K562 (cell line): ENCODE data around the gene CSTB. TPM values are rescaled to one million over a fixed set of nuclear protein-coding genes. Genes with fewer than 3 reads are reported as not detected.

Source experiments
- ATAC-seq: fragments of 200-7000 bp; cut with Tn5 transposase; 3 replicates; pipeline ENCODE4 v1.9.1; 2020; ENCODE audit warnings: moderate library complexity
- BruUV-seq: library from RNA; stranded (reverse); fragments of 400-500 nt; replicated peaks from 2 replicates; lab custom pipeline; 2021; lab: Mats Ljungman, UMichigan
- CTCF ChIA-PET: fragments of 300-600 bp; formaldehyde crosslinking; extraction: SDS; loops from one replicate; lab custom pipeline; 2021; ENCODE audit warnings: low intra/inter-chr PET ratio; lab: Yijun Ruan, JAX
- POLR2A ChIA-PET: fragments of 300-600, 350-650 bp; sonication (Branson Sonifier 250); formaldehyde crosslinking; extraction: SDS; loops from one replicate; lab custom pipeline; 2021; ENCODE audit warnings: antibody characterized with exemption, inconsistent platforms; lab: Yijun Ruan, JAX
- DNase-seq, 4 experiments: peaks; one replicate each; pipeline versions ENCODE4 v3.0.0 to v3.0.0-alpha.2; 2011 to 2018; ENCODE audit warnings: low spot score in 3 of 4, mixed read lengths in 3 of 4; ENCODE audit errors: extremely low read depth in 1 of 4
- FAIRE-seq: peaks from 2 replicates; lab custom pipeline; 2011; peaks lifted over from hg19 to GRCh38; lab: Jason Lieb, UNC
- H2AFZ ChIP-seq: 2 replicates; pipeline ENCODE4 v1.6.0; 2011; ENCODE audit warnings: low read depth, low read length, control low read depth, inconsistent platforms
- H3K27ac ChIP-seq: fragments of 200-600 bp; 3 replicates; pipeline ENCODE4 v1.8.0; 2011; ENCODE audit warnings: low read depth, mild to moderate bottlenecking, control low read depth, inconsistent platforms, low read length, moderate library complexity, mixed read lengths; ENCODE audit errors: extremely low read depth
- H3K27me3 ChIP-seq, 2 experiments: fragments of 300-600 bp in 1 of 2; 2 replicates in 1 of 2; 3 replicates in 1 of 2; pipeline versions ENCODE4 v1.6.0 to v1.8.0; 2011; ENCODE audit warnings: inconsistent platforms in 2 of 2, low read length in 2 of 2, mild to moderate bottlenecking in 1 of 2, mixed read lengths in 1 of 2, moderate library complexity in 1 of 2; ENCODE audit not compliant: control insufficient read depth in 2 of 2, insufficient read depth in 2 of 2
- H3K36me3 ChIP-seq: fragments of 300-600 bp; 3 replicates; pipeline ENCODE4 v1.8.0; 2011; ENCODE audit warnings: mild to moderate bottlenecking, low read length, inconsistent platforms; ENCODE audit not compliant: control insufficient read depth, insufficient read depth
- H3K4me1 ChIP-seq, 2 experiments: fragments of 200-600 bp in 1 of 2; replicated peaks in 1 of 2; 2 replicates in 1 of 2; 3 replicates in 1 of 2; pipeline versions ENCODE4 v1.5.1 to v1.8.0; 2011; ENCODE audit warnings: inconsistent platforms in 2 of 2, low read length in 2 of 2, mild to moderate bottlenecking in 1 of 2, mixed read lengths in 1 of 2, moderate library complexity in 1 of 2; ENCODE audit not compliant: control insufficient read depth in 2 of 2, insufficient read depth in 2 of 2
- H3K4me2 ChIP-seq: 2 replicates; pipeline ENCODE4 v1.6.1; 2011; ENCODE audit warnings: low read length, control low read depth, inconsistent platforms, mixed read lengths; ENCODE audit not compliant: insufficient read depth
- H3K4me3 ChIP-seq: fragments of 200-600 bp; sonication (generic), shearing (Covaris generic); 2 replicates; pipeline ENCODE4 v1.5.1; 2016; ENCODE audit warnings: control low read depth, inconsistent platforms
- H3K79me2 ChIP-seq: fragments of 200-600 bp; 3 replicates; pipeline ENCODE4 v1.8.0; 2011; ENCODE audit warnings: low read length, inconsistent platforms; ENCODE audit not compliant: control insufficient read depth, insufficient read depth
- H3K9ac ChIP-seq, 2 experiments: 2 replicates each; pipeline versions ENCODE4 v1.6.0 to v1.6.1; 2011; ENCODE audit warnings: low read depth in 2 of 2, low read length in 2 of 2, control low read depth in 1 of 2, inconsistent platforms in 1 of 2, mild to moderate bottlenecking in 1 of 2, mixed read lengths in 1 of 2; ENCODE audit not compliant: insufficient read depth in 1 of 2
- H3K9me1 ChIP-seq: one replicate; pipeline ENCODE4 v1.6.0; 2011; ENCODE audit warnings: inconsistent platforms, mild to moderate bottlenecking, low read length, moderate library complexity; ENCODE audit not compliant: control insufficient read depth, insufficient read depth
- H3K9me3 ChIP-seq: replicated peaks from 2 replicates; pipeline ENCODE4 v1.5.1; 2011; ENCODE audit warnings: low read depth, low read length, inconsistent platforms; ENCODE audit not compliant: control insufficient read depth, insufficient read depth
- H4K20me1 ChIP-seq: replicated peaks from 2 replicates; pipeline ENCODE4 v1.6.1; 2011; ENCODE audit warnings: low read length, inconsistent platforms, mixed read lengths; ENCODE audit not compliant: control insufficient read depth, insufficient read depth
- ARNT ChIP-seq, 2 experiments: fragments of 450-650 bp; IDR thresholded peaks; 2 replicates each; pipeline ENCODE4 v1.6.1; 2016; ENCODE audit warnings: mild to moderate bottlenecking in 1 of 2
- BRCA1 ChIP-seq, 2 experiments: fragments of 450-650 bp in 1 of 2; sonication (generic) in 1 of 2; formaldehyde crosslinking in 1 of 2; IDR thresholded peaks; 2 replicates each; pipeline versions ENCODE4 v1.5.0 to v1.6.1; 2017 to 2020; ENCODE audit warnings: mild to moderate bottlenecking in 1 of 2, missing genetic modification reagents in 1 of 2
- ERF ChIP-seq: fragments of 450-650 bp; formaldehyde crosslinking; IDR thresholded peaks from 2 replicates; pipeline ENCODE4 v1.4.0; 2020; ENCODE audit warnings: mild to moderate bottlenecking, mixed read lengths
- IRF2 ChIP-seq: sonication (generic); formaldehyde crosslinking; IDR thresholded peaks from 2 replicates; pipeline ENCODE4 v1.8.1; 2022; ENCODE audit warnings: mild to moderate bottlenecking, missing genetic modification reagents
- MITF ChIP-seq: IDR thresholded peaks from 2 replicates; pipeline ENCODE4 v1.6.1; 2014; ENCODE audit warnings: antibody characterized with exemption
- NFXL1 ChIP-seq: fragments of 450-650 bp; formaldehyde crosslinking; IDR thresholded peaks from 2 replicates; pipeline ENCODE4 v1.4.0; 2021; ENCODE audit warnings: mild to moderate bottlenecking
- NR2C1 ChIP-seq, 2 experiments: fragments of 450-650 bp; IDR thresholded peaks; 2 replicates each; pipeline ENCODE4 v1.6.1; 2017; ENCODE audit warnings: mild to moderate bottlenecking in 2 of 2, antibody characterized with exemption in 1 of 2, inconsistent platforms in 1 of 2, missing compliant biosample characterization in 1 of 2, missing genetic modification characterization in 1 of 2
- POLR2A ChIP-seq: fragments of 450-650 bp; conservative IDR thresholded peaks from 2 replicates; pipeline ENCODE4 v1.6.1; 2016
- POLR2G ChIP-seq: fragments of 200-400 bp; formaldehyde crosslinking; IDR thresholded peaks from 2 replicates; pipeline ENCODE4 v1.6.1; 2017; ENCODE audit warnings: low read depth, mild to moderate bottlenecking, antibody characterized with exemption, low read length, moderate library complexity
- RBM22 ChIP-seq: fragments of 200-400 bp; formaldehyde crosslinking; IDR thresholded peaks from 2 replicates; pipeline ENCODE4 v1.6.1; 2018; ENCODE audit warnings: low read length, low read depth; ENCODE audit not compliant: poor library complexity, severe bottlenecking
- SUPT5H ChIP-seq: fragments of 450-650 bp; IDR thresholded peaks from 2 replicates; pipeline ENCODE4 v1.6.1; 2016
- ZKSCAN1 ChIP-seq: fragments of 150-350 bp; IDR thresholded peaks from 2 replicates; pipeline ENCODE4 v1.6.1; 2016; ENCODE audit warnings: low read depth, low read length
- ZNF184 ChIP-seq: sonication (generic); formaldehyde crosslinking; IDR thresholded peaks from 2 replicates; pipeline ENCODE4 v1.5.0; 2020; ENCODE audit warnings: missing genetic modification reagents
- ZNF197 ChIP-seq: fragments of 200-800 bp; sonication (Bioruptor generic); IDR thresholded peaks from 2 replicates; pipeline ENCODE4 v1.6.1; 2016; ENCODE audit warnings: low read depth, missing genetic modification characterization, missing compliant biosample characterization
- ZNF408 ChIP-seq: fragments of 250-450 bp; sonication (Bioruptor Pico); IDR thresholded peaks from 2 replicates; pipeline ENCODE4 v1.4.0; 2020; ENCODE audit warnings: low read depth, mild to moderate bottlenecking, moderate library complexity
- ZNF609 ChIP-seq: sonication (generic); formaldehyde crosslinking; IDR thresholded peaks from 2 replicates; pipeline ENCODE4 v1.8.1; 2023; ENCODE audit warnings: missing genetic modification reagents, mild to moderate bottlenecking, borderline replicate concordance
- WGBS: fragments of 100-300 bp; shearing (Covaris generic); methylation state at CpG from one replicate; pipeline ENCODE4 v1.1.6; 2016; ENCODE audit warnings: low coverage, mixed read lengths; ENCODE audit not compliant: insufficient coverage; ENCODE audit errors: missing lambda C conversion rate; 5-methylcytosine and 5-hydroxymethylcytosine counted together
- in situ Hi-C: fragments of 300-500 bp; cut with MboI; formaldehyde crosslinking; loops from 4 replicates; pipeline ENCODE4 v1.15.0; 2018; ENCODE audit warnings: inconsistent platforms, mixed read lengths
- intact Hi-C: fragments of 100-400 bp; cut with micrococcal nuclease; formaldehyde crosslinking; loops from 2 replicates; pipeline ENCODE4 v1.14.2; 2022
- polyA plus RNA-seq, 8 experiments: library from polyadenylated mRNA; depleted of rRNA in 4 of 8; stranded (reverse) in 5 of 8; unstranded in 3 of 8; fragments of >200 nt; fragmentation: Nextera tagmentation in 2 of 8; fragmentation: Illumina TruSeq in 1 of 8; extraction: Ambion mirVana in 2 of 8; extraction: Trizol in 1 of 8; gene quantifications; 2 replicates each; pipeline versions ENCODE4 v1.2.1 to v1.2.3, GENCODE V29; 2011 to 2014; ENCODE audit warnings: inconsistent platforms in 1 of 8, missing spikeins in 1 of 8
- total RNA-seq, 7 experiments: library from RNA; depleted of rRNA in 6 of 7; stranded (reverse); fragments of >200 nt in 6 of 7; fragmentation: Illumina TruSeq in 2 of 7; extraction: Trizol in 2 of 7; gene quantifications; 2 replicates each; pipeline versions ENCODE4 v1.2.1 to v1.2.3, GENCODE V29; 2011 to 2021; ENCODE audit warnings: low replicate concordance in 1 of 7

The CSTB gene
- total and polyA plus RNA-seq, 9 of the 15 experiments (the other 6 are each of a cell fraction or from before 2014, with no cell fraction given): 12.4 to 65.0 (median 31.7) TPM

- peaks cover 7 to 38% of the 10 kb centered on the region in 2 experiments; a peak in 4 of 5 replicates for H3K4me1 ChIP-seq
- no peak for TF ChIP-seq BRCA1 (IDR thresholded peaks at IDR 0.05)
- TF ChIP-seq BRCA1 (CRISPR knock-in tag; IDR thresholded peaks at IDR 0.05): no peak
- TF ChIP-seq MITF: no peak
- no peak for TF ChIP-seq POLR2A
- no peak for TF ChIP-seq ZNF408 (CRISPR knock-in tag)
- no peak for TF ChIP-seq ZNF184 (CRISPR knock-in tag)
- no peak for TF ChIP-seq SUPT5H
- no peak for TF ChIP-seq NFXL1 (CRISPR knock-in tag)
- no peak for TF ChIP-seq IRF2 (CRISPR knock-in tag)
- no peak for TF ChIP-seq NR2C1 (IDR thresholded peaks at IDR 0.05)
- no peak for TF ChIP-seq NR2C1 (tag; IDR thresholded peaks at IDR 0.05)
- TF ChIP-seq ARNT (IDR thresholded peaks at IDR 0.05): no peak
- TF ChIP-seq ZNF197 (CRISPR knock-in tag): no peak
- TF ChIP-seq ZNF609 (CRISPR knock-in tag): no peak
- TF ChIP-seq ERF: no peak
- peak; percentile 54 for TF ChIP-seq RBM22
- peak; percentile 55 for TF ChIP-seq POLR2G
- peak; percentile 73 for TF ChIP-seq ZKSCAN1
- no peaks in the 10 kb centered on the region for H3K79me2 ChIP-seq
- BruUV-seq: no TSS peak
- DNase-seq (no peak), FAIRE-seq (no peak), ATAC-seq (no peak)
- no peak overlapping the region; the same call in 2 of the 3 replicates for H3K27ac ChIP-seq
- H3K9me1 ChIP-seq: no peaks in the 10 kb centered on the region
- peaks cover 91% of the 10 kb centered on the region; the same call in 2 of the 3 replicates for H3K36me3 ChIP-seq
- intact Hi-C loops: no loop called here
- ChIA-PET POLR2A (interaction anchor here (1.0 to 1.9 kb wide), 3 partner anchors 10 to 18 kb away, joined by 4 to 11 read pairs (median 7); no protein-coding TSS in a partner anchor), CTCF (no interaction called here)
- H3K4me2 ChIP-seq: no peak overlapping the region
- H2AFZ ChIP-seq: no peak overlapping the region
- H3K4me3 ChIP-seq: no peak overlapping the region
- WGBS: 94% methylated on average over 14 of the region's 17 CpGs
- in situ Hi-C loops: no loop called here
- H3K27me3 ChIP-seq: no peaks in the 10 kb centered on the region
- no peak overlapping the region for H3K9ac ChIP-seq
- no peaks in the 10 kb centered on the region for H3K9me3 ChIP-seq
- H4K20me1 ChIP-seq: peaks cover 11% of the 10 kb centered on the region; the same call in 1 of the 2 replicates
Measured at GRCh38 chr21:43748622-43749021, 27.5 kb downstream of the CSTB start.
